Astrocyte of the cerebellum (primary cell): ENCODE data around the gene LEMD1.

Source experiments
- DNase-seq: peaks from one replicate; pipeline ENCODE4 v3.0.0-alpha.2; 2011; ENCODE audit warnings: low read depth
- H3K4me3 ChIP-seq: 2 replicates; pipeline ENCODE4 v1.5.1; 2011; ENCODE audit warnings: mild to moderate bottlenecking, low read depth, low read length, moderate library complexity
- CTCF ChIP-seq: IDR thresholded peaks from 2 replicates; pipeline ENCODE4 v1.5.1; 2012; ENCODE audit warnings: low read length, low read depth, moderate library complexity, mild to moderate bottlenecking; ENCODE audit errors: missing control alignments
- in situ Hi-C: cut with HindIII; loops from 2 replicates; pipeline ENCODE4 v1.10.0; 2017; ENCODE audit warnings: low sequenced_read_pairs

Gene LEMD1

GRCh38 chr1:205451759-205452164, 29.9 kb upstream of the LEMD1 start:
- no peak for DNase-seq
- no peak for TF ChIP-seq CTCF
- H3K4me3 ChIP-seq, result no peak overlapping the region
- in situ Hi-C loops, result no loop called here

GRCh38 chr1:205451202-205451601, 29.3 kb upstream of the LEMD1 start:
- no peak for DNase-seq
- no peak overlapping the region for H3K4me3 ChIP-seq
- TF ChIP-seq CTCF, result no peak
- in situ Hi-C loops, result no loop called here

- no peak for DNase-seq
- TF ChIP-seq CTCF, result no peak
- in situ Hi-C loops, result no loop called here
- H3K4me3 ChIP-seq, result no peak overlapping the region
Measured at GRCh38 chr1:205450448-205450847, 28.6 kb upstream of the LEMD1 start.

GRCh38 chr1:205449750-205450443, 28.0 kb upstream of the LEMD1 start:
- in situ Hi-C loops, result no loop called here
- TF ChIP-seq CTCF, result no peak
- H3K4me3 ChIP-seq, result peak overlapping the region; percentile 24

GRCh38 chr1:205449254-205449749, 27.4 kb upstream of the LEMD1 start:
- in situ Hi-C loops, result no loop called here
- no peak for TF ChIP-seq CTCF
- DNase-seq, result no peak
- peak overlapping the region; percentile 24 for H3K4me3 ChIP-seq

More at GRCh38 chr1:205449750-205450443, 28.0 kb upstream of the LEMD1 start:
- no peak for DNase-seq

GRCh38 chr1:205448540-205449253, 26.8 kb upstream of the LEMD1 start:
- in situ Hi-C loops, result no loop called here
- no peak for TF ChIP-seq CTCF
- no peak for DNase-seq
- H3K4me3 ChIP-seq, result peak overlapping the region; percentile 24
